Head of caudate nucleus (tissue), 42 donors: ENCODE results near the gene MAP7.

ENCODE experiments used
- DNase-seq, 42 donors: peaks; one replicate each; pipeline versions ENCODE4 v3.0.0 to v3.0.0-alpha.2; 2020 to 2021; ENCODE audit warnings: mixed read lengths in 7 of 42
- intact Hi-C: fragments of 100-400 bp; cut with DNase I; formaldehyde crosslinking; loops from one replicate; pipeline ENCODE4 v1.15.0; 2022

MAP7 gene

GRCh38 chr6:136307351-136307750, 242.9 kb downstream of the MAP7 start:
- DNase-seq = no peak
- intact Hi-C loops = no loop called here

GRCh38 chr6:136306466-136306865, 243.8 kb downstream of the MAP7 start:
- DNase-seq = peak in 31 of 42 donors; percentile 16 to 86 (median 58)
- intact Hi-C loops = no loop called here

GRCh38 chr6:136304410-136304809, 245.8 kb downstream of the MAP7 start:
- intact Hi-C loops = no loop called here
- no peak for DNase-seq

GRCh38 chr6:136303516-136303915, 246.7 kb downstream of the MAP7 start:
- intact Hi-C loops = no loop called here
- peak in 1 of 42 donors; percentile 11 for DNase-seq

GRCh38 chr6:136294621-136295020, 255.6 kb downstream of the MAP7 start:
- no peak for DNase-seq
- intact Hi-C loops = loop anchor here (10.0 kb wide), 1 partner anchor 500 kb away; the partner anchor contains the start of gene MAP3K5
